ENCODE measurements around the gene KIF22.

DNA sequence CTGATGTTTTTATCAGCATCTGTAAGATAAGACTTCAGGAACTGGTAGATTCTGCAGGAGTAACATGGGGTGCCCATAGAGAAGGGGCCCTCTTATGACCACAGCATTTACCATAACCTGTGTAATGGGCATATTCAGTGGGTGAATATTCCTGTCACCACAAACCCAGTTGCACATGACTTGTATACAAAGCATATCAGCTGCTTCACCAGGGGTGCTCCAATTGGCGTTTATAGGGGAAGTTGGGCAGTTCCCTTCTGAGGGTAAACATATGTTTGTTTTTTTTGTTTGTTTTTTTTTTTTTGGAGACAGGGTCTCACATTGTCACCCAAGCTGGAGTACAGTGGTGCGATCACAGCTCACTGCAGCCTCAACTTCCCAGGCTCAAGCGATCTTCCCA, 24.0 kb upstream of the KIF22 start:
- TF ChIP-seq, protein P1, sequence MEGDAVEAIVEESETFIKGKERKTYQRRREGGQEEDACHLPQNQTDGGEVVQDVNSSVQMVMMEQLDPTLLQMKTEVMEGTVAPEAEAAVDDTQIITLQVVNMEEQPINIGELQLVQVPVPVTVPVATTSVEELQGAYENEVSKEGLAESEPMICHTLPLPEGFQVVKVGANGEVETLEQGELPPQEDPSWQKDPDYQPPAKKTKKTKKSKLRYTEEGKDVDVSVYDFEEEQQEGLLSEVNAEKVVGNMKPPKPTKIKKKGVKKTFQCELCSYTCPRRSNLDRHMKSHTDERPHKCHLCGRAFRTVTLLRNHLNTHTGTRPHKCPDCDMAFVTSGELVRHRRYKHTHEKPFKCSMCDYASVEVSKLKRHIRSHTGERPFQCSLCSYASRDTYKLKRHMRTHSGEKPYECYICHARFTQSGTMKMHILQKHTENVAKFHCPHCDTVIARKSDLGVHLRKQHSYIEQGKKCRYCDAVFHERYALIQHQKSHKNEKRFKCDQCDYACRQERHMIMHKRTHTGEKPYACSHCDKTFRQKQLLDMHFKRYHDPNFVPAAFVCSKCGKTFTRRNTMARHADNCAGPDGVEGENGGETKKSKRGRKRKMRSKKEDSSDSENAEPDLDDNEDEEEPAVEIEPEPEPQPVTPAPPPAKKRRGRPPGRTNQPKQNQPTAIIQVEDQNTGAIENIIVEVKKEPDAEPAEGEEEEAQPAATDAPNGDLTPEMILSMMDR (IDR thresholded peaks at IDR 0.05), result no peak
- no peak for TF ChIP-seq POLR2A (IDR thresholded peaks at IDR 0.05)

Data from heart left ventricle (tissue), 13 donors.